SK-N-SH (cell line): ENCODE measurements around the gene LARP1.

ENCODE experiments used
- EP300 ChIP-seq, 2 experiments: IDR thresholded peaks; 2 replicates each; pipeline versions ENCODE4 v1.4.0 to v1.6.1; 2012; ENCODE audit warnings: borderline replicate concordance in 1 of 2, low read depth in 1 of 2, low read length in 1 of 2
- FOXM1 ChIP-seq: IDR thresholded peaks from 2 replicates; pipeline ENCODE4 v1.4.0; 2012; ENCODE audit warnings: low read depth, mild to moderate bottlenecking
- JUND ChIP-seq: IDR thresholded peaks from 2 replicates; pipeline ENCODE4 v1.4.0; 2012
- POLR2AphosphoS5 ChIP-seq: IDR thresholded peaks from 2 replicates; pipeline ENCODE4 v1.6.1; 2012; ENCODE audit warnings: low read depth, low read length
- RAD21 ChIP-seq: IDR thresholded peaks from 2 replicates; pipeline ENCODE4 v1.6.1; 2012; ENCODE audit warnings: mild to moderate bottlenecking, low read length
- RFX5 ChIP-seq: IDR thresholded peaks from 2 replicates; pipeline ENCODE4 v1.6.1; 2012; ENCODE audit warnings: mild to moderate bottlenecking, improper control_type of control experiment, low read length
- RXRA ChIP-seq: IDR thresholded peaks from 2 replicates; pipeline ENCODE4 v1.4.0; 2012; ENCODE audit warnings: low read depth, mild to moderate bottlenecking, borderline replicate concordance
- SIN3A ChIP-seq: IDR thresholded peaks from 2 replicates; pipeline ENCODE4 v1.6.1; 2012; ENCODE audit warnings: low read depth, mild to moderate bottlenecking, low read length, moderate library complexity, borderline replicate concordance
- SMC3 ChIP-seq: IDR thresholded peaks from 2 replicates; pipeline ENCODE4 v1.6.1; 2012; ENCODE audit warnings: low read depth, low read length, improper control_type of control experiment
- TAF1 ChIP-seq: IDR thresholded peaks from 2 replicates; pipeline ENCODE4 v1.6.1; 2012; ENCODE audit warnings: low read depth, mild to moderate bottlenecking, low read length, moderate library complexity, borderline replicate concordance
- TF ChIP-seq, protein P1 (sequence below): fragments of 200-600 bp; sonication (generic); IDR thresholded peaks from 2 replicates; pipeline ENCODE4 v1.6.1; 2017; ENCODE audit warnings: antibody characterized with exemption, mild to moderate bottlenecking, moderate library complexity
- TF ChIP-seq, protein P2 (sequence below): IDR thresholded peaks from 2 replicates; pipeline ENCODE4; 2012

DNA sequence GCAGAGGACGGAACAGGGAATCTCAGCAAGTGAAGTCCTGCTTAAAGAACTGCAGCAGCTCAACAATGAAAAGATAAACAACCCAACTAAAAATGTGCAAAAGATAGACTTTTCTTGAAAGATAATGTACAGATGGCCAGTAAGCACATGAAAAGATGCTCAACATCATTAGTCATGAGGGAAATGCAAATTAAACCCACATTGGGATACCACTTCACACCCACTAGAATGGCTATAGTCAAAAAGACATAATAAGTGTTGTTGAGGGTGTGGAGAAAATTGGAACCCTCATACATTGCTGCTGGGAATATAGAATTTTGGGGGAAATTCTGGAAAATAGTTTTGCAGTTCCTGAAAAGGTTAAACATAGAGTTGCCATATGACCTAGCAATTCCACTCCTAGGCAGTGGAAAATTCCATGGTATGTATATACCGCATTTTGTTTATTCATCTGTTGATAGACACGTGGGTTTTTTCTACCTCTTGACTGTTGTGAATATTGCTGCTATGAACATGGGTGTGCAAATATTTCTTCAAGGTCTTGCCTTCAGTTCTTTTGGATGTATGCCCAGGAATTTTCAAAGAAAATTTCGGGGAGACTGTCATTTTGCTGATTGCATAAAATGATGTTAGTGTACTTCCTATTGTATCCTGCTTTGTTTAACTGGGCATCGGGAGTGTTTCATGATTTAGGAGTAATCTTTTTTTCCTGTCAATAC, 110.4 kb downstream of the LARP1 start:
- TF ChIP-seq, protein P1, sequence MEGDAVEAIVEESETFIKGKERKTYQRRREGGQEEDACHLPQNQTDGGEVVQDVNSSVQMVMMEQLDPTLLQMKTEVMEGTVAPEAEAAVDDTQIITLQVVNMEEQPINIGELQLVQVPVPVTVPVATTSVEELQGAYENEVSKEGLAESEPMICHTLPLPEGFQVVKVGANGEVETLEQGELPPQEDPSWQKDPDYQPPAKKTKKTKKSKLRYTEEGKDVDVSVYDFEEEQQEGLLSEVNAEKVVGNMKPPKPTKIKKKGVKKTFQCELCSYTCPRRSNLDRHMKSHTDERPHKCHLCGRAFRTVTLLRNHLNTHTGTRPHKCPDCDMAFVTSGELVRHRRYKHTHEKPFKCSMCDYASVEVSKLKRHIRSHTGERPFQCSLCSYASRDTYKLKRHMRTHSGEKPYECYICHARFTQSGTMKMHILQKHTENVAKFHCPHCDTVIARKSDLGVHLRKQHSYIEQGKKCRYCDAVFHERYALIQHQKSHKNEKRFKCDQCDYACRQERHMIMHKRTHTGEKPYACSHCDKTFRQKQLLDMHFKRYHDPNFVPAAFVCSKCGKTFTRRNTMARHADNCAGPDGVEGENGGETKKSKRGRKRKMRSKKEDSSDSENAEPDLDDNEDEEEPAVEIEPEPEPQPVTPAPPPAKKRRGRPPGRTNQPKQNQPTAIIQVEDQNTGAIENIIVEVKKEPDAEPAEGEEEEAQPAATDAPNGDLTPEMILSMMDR = no peak
- TF ChIP-seq RFX5 = no peak
- TF ChIP-seq JUND = no peak
- no peak for TF ChIP-seq POLR2AphosphoS5
- TF ChIP-seq SMC3 = no peak
- no peak for TF ChIP-seq SIN3A
- TF ChIP-seq RAD21 = no peak
- TF ChIP-seq TAF1 = no peak
- TF ChIP-seq FOXM1 = no peak
- TF ChIP-seq RXRA = no peak
- TF ChIP-seq, protein P2, sequence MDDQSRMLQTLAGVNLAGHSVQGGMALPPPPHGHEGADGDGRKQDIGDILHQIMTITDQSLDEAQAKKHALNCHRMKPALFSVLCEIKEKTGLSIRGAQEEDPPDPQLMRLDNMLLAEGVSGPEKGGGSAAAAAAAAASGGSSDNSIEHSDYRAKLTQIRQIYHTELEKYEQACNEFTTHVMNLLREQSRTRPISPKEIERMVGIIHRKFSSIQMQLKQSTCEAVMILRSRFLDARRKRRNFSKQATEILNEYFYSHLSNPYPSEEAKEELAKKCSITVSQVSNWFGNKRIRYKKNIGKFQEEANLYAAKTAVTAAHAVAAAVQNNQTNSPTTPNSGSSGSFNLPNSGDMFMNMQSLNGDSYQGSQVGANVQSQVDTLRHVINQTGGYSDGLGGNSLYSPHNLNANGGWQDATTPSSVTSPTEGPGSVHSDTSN = no peak
- no peak for TF ChIP-seq EP300 (IDR thresholded peaks at IDR 0.05; ENCODE audit: borderline replicate concordance in 1 of 2, low read depth in 1 of 2, low read length in 1 of 2)
